ENCODE measurements around the gene MT1E.

The MT1E gene

DNA sequence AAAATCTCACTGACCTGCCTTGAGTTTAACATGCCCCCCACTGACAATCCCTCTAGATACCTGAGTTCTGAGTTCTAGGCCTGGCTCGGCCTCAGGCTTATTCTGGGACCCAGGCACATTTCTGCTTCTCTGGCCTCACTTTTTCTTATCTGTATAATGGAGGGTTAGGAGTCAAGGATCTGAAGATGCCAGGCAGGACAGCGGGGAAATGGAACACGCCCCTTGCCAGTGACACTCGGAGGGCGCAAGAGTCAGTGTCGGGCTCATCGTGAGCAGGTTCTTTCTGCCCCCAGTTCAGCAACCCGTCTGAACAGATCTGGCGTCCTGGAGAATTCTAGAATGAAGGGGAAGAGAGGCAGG lies 36.8 kb upstream of the MT1E start:
- TF ChIP-seq ZFX (IDR thresholded peaks at IDR 0.05): no peak
- TF ChIP-seq, protein P1, sequence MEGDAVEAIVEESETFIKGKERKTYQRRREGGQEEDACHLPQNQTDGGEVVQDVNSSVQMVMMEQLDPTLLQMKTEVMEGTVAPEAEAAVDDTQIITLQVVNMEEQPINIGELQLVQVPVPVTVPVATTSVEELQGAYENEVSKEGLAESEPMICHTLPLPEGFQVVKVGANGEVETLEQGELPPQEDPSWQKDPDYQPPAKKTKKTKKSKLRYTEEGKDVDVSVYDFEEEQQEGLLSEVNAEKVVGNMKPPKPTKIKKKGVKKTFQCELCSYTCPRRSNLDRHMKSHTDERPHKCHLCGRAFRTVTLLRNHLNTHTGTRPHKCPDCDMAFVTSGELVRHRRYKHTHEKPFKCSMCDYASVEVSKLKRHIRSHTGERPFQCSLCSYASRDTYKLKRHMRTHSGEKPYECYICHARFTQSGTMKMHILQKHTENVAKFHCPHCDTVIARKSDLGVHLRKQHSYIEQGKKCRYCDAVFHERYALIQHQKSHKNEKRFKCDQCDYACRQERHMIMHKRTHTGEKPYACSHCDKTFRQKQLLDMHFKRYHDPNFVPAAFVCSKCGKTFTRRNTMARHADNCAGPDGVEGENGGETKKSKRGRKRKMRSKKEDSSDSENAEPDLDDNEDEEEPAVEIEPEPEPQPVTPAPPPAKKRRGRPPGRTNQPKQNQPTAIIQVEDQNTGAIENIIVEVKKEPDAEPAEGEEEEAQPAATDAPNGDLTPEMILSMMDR (conservative IDR thresholded peaks at IDR 0.05): no peak
- H3K27ac ChIP-seq: no peak overlapping the region

DNA sequence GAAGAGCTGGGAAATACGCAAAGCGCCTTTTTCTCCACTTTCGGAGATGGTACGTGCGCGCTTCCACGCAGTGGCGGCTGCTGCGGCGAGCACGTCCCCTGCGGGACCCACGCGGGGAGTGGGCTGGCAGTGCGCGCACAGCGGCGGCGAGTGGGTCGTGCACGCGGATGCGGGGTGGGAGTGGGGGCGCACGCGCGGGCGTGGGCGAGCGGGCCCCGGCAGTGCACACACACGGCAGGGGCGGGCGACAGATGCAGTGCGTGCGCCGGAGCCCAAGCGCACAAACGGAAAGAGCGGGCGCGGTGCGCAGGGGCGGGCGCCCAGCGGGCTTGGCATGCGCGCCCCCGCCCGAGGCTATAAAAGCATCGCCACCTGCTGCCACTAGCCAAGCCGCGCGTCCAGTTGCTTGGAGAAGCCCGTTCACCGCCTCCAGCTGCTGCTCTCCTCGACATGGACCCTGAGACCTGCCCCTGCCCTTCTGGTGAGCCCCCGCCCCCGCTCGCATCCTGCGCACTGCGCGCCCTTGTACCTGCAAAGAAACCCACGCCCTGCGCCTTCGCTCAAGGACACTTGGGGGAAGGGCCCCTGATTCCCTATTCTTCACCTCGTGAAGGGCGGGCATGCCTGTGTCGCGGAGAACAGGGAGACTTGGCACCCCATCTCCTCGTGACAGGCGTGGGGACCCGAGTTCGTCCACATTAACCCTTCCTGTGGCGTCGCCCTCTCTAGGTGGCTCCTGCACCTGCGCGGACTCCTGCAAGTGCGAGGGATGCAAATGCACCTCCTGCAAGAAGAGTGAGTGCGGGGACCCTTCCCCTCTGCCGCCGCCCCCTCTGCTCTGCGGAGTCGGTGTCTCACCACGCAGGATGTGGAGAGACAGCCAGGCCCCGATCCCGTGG lies 36.2 kb upstream of the MT1E start, which contains the start of gene MT3:
MT3 (plus strand) TSS at position 388 of the 899 bp plus-strand sequence; CDS start at position 451, 63 bp downstream.
- no peak within 1 kb of the TSS for H3K27ac ChIP-seq
- no peak for TF ChIP-seq ZFX (IDR thresholded peaks at IDR 0.05)
- TF ChIP-seq, protein P1 (conservative IDR thresholded peaks at IDR 0.05): peak; percentile 9

DNA sequence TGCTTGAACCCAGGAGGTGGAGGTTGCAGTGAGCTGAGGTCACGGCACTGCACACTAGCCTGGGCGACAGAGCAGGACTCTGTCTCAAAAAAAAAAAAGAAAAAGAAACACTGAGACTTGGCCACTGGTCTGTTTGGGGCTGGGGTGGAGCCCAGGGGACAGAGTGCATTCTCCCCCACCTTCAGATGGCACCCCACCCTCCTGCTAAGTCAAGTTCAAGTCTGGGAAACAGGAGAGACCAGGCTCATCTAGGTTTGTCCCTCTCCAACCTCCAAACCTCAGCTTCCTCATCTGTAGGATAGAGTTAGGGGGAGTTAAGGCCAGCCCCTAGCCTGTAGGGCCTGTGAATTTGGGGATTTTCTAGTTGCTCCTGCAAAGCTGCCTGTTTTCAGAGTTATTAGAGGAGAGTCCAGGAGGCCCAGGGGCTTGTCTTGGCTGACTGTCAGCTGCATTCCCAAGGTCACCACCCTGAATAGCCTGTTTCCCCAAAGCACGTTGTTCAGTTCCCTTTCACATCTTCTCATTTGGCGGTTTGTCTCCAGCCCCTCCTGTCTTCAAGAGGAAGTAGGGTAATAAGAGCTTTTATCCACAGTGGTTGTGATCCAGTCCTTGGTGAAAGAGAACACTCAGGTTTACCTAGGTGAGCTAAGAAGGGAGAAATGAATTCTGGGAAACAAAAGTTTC lies 34.1 kb upstream of the MT1E start:
- TF ChIP-seq ZFX (IDR thresholded peaks at IDR 0.05): no peak
- H3K27ac ChIP-seq: no peak overlapping the region

DNA sequence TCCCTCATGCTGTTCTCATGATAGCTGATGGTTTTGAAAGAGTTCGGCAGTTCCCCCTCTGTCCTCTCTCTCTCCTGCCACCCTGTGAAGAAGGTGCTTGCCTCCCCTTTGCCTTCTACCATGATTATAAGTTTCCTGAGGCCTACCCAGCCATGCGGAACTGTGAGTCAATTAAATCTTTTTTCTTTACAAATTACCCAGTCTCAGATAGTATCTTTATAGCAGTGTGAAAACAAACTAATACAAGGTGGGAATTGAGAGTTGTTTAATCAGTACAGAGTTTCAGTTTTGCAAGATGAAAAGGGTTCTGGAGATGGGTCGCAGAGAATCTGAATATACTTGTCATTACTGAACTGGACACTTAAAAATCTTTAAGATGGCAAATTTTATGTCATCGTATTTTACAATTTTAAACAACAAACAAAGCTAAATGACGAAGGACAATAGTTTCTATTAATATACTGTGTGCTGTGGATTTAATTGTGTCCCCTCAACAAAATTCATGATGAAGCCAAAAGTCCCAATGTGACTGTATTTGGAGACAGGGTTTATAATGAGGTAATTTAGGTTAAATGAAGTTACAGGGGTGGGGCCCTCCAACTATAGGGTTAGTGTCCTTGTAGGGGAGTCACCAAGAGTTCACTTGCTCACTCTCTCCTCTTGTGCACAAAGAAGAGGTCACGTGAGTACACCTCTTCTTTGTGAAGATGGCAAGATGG lies 31.8 kb upstream of the MT1E start:
- no peak overlapping the region for H3K27ac ChIP-seq
- TF ChIP-seq ZFX (IDR thresholded peaks at IDR 0.05): no peak
- TF ChIP-seq, protein P1 (conservative IDR thresholded peaks at IDR 0.05): no peak

DNA sequence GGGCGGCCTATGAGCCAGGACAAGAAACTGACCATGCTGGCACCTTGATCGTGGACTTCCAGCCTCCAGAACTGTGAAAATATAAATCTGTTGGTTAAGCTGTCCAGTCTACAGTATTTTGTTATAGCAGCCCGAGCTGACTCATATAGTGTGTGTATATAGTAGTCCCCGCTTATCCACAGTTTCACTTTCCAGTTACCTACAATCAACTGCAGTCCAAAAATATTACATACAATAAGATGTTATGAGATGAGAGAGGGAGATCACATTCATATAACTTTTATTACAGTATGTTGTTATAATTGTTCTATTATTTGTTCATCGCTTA lies 31.3 kb upstream of the MT1E start:
- H3K27ac ChIP-seq: no peak overlapping the region
- TF ChIP-seq ZFX (IDR thresholded peaks at IDR 0.05): no peak
- TF ChIP-seq, protein P1 (conservative IDR thresholded peaks at IDR 0.05): no peak

DNA sequence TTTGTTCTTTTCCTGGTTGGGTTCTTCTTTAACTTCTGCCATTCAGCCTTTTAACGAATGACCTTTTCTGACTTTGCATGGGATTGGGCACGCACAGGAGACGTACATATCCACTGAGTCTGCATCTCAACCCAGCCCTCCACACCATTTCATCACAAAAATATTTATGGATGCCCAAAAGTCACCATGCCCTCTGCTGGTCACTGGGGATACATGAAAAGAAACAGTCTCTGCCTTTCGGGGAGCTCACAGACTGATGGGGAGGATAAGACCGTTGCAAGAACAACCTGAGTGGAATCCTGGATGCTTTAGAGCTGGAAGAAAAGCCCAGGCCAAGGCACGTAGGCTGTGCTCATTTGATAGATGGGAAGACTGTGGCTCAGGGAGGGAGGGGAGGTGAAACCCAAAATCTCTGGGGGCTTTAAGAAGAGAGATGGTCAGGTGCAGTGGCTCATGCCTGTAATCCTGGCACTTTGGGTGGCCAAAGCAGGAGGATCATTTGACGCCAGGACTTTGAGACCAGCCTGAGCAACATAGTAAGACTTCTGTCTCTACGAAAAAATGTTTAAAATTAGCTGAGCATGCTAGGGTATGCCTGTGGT lies 25.1 kb upstream of the MT1E start:
- TF ChIP-seq, protein P1 (conservative IDR thresholded peaks at IDR 0.05): peak; percentile 80
- no peak for TF ChIP-seq ZFX (IDR thresholded peaks at IDR 0.05)
- H3K27ac ChIP-seq: no peak overlapping the region

DNA sequence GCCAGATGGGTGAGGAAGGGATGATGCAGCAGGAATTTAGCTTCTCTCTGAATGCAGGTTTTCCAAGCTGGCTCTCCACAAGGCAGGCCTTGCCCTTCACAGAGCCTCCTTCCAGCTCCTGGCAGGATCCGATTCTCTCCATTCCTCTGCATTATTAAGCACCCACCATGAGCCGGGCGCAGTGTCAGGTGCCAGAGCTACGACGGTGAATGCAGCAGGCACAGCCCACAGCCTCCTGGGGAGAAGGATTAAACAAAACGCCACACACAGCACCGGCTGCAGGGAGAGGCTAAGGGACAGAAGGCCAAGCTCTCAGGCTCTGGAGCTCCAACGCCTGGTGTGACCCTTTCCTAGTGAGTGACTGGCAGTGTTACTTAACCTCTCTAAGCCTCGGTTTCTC lies 24.3 kb upstream of the MT1E start:
- TF ChIP-seq, protein P1 (conservative IDR thresholded peaks at IDR 0.05): no peak
- TF ChIP-seq ZFX (IDR thresholded peaks at IDR 0.05): no peak
- no peak overlapping the region for H3K27ac ChIP-seq

Data from C4-2B (cell line).